HL-60 (cell line): ENCODE data around the gene NRAP.

Source experiments
- DNase-seq, 2 experiments: peaks; one replicate each; pipeline ENCODE4 v3.0.0-alpha.2; 2010 to 2020; ENCODE audit warnings: low read depth in 1 of 2, low spot score in 1 of 2
- H3K27ac ChIP-seq: fragments of 250-450 bp; sonication (Bioruptor Pico); replicated peaks from 2 replicates; pipeline ENCODE4 v1.5.1; 2020; ENCODE audit warnings: mild to moderate bottlenecking, moderate library complexity
- H3K27me3 ChIP-seq: fragments of 250-450 bp; sonication (Bioruptor Pico); 2 replicates; pipeline ENCODE4 v1.5.1; 2021; ENCODE audit warnings: mild to moderate bottlenecking, moderate library complexity; ENCODE audit not compliant: insufficient read depth, poor library complexity, severe bottlenecking
- H3K4me3 ChIP-seq: replicated peaks from 2 replicates; pipeline ENCODE4 v1.5.1; 2011; ENCODE audit warnings: mild to moderate bottlenecking, control low read depth, low read length; ENCODE audit not compliant: insufficient read depth
- GABPA ChIP-seq: IDR thresholded peaks from 2 replicates; pipeline ENCODE4 v1.6.1; 2012; ENCODE audit warnings: low read depth
- POLR2AphosphoS5 ChIP-seq: IDR thresholded peaks from 2 replicates; pipeline ENCODE4 v1.6.1; 2012; ENCODE audit warnings: low read depth
- SPI1 ChIP-seq: IDR thresholded peaks from 2 replicates; pipeline ENCODE4 v1.6.1; 2012; ENCODE audit warnings: low read depth, mild to moderate bottlenecking, borderline replicate concordance
- TF ChIP-seq, protein P1 (sequence below): IDR thresholded peaks from 2 replicates; pipeline ENCODE4 v1.6.1; 2012; ENCODE audit warnings: low read depth; ENCODE audit not compliant: insufficient replicate concordance
- TF ChIP-seq, protein P2 (sequence below): IDR thresholded peaks from one replicate; pipeline ENCODE4 v1.5.1; 2011; ENCODE audit warnings: low read length, control low read depth, inconsistent platforms; ENCODE audit not compliant: insufficient read depth

NRAP gene

DNA sequence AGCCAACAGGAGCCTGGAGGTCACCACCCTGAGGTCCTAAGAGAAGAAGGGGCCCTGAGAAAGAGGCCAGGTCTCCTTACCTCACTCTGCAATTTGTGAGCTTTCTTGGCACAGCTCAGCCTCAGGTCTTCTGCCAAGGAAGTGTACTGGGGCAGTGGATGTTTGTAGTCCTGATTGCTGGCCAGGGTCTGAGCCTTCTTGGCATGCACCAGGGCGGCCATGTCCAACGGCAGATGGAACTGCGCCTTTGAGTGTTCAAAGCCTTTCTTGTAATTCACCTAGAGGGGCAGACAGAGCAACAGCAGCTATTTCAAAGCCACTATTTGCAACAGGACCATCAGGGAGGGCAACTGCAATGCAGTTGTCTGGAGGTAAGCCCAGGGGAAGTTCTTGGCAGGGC lies 51.7 kb downstream of the NRAP start:
- no peak for DNase-seq
- peaks cover 3% of the 10 kb centered on the region for H3K27me3 ChIP-seq

DNA sequence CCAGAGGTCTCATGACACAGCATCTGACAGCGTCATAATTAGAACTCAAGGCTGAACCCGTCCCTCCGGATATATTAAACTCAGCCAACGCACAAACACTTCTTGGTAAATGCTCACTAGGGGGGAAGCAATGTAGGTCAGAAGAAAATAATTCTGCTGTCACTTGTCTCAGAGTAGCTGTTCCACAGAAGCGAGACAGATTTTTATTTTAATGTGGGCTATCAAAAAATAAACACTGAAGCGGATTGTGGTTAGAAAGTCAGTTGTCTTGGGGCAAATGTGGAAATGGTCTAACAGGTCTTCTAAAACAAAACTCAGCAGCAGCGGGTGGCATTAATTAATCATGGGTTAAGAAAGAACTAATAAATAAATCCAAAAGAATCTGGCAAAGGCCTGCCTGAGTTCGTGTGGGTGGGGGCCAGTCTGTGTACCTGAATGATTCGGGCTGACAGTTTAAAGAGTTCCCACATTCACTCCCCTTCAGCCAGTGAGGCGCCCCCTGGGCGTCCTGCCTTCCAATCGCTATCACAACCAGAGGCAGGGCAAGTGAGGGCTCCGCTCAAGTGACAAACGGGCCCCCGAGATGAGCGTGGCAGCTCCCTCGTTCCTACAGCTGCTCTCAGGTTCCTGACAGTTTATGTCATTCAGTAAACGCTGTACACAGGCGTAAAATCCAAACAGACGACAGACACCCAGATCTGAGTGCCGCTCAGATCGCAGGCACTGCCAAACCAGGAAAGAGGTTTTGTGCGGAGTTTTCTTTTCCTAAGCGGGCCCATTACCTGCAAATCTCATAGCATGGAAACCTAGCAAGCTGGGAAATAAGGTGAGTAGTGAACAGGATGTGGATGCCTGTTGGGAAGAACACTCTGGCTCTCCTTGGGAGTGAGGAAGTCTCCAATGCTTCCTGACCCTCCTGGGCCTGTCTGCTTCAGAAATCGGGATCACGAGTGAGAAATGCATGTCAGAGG lies 52.9 kb downstream of the NRAP start:
- DNase-seq, result no peak
- H3K27me3 ChIP-seq, result no peaks in the 10 kb centered on the region
- TF ChIP-seq GABPA, result no peak
- TF ChIP-seq, protein P1, sequence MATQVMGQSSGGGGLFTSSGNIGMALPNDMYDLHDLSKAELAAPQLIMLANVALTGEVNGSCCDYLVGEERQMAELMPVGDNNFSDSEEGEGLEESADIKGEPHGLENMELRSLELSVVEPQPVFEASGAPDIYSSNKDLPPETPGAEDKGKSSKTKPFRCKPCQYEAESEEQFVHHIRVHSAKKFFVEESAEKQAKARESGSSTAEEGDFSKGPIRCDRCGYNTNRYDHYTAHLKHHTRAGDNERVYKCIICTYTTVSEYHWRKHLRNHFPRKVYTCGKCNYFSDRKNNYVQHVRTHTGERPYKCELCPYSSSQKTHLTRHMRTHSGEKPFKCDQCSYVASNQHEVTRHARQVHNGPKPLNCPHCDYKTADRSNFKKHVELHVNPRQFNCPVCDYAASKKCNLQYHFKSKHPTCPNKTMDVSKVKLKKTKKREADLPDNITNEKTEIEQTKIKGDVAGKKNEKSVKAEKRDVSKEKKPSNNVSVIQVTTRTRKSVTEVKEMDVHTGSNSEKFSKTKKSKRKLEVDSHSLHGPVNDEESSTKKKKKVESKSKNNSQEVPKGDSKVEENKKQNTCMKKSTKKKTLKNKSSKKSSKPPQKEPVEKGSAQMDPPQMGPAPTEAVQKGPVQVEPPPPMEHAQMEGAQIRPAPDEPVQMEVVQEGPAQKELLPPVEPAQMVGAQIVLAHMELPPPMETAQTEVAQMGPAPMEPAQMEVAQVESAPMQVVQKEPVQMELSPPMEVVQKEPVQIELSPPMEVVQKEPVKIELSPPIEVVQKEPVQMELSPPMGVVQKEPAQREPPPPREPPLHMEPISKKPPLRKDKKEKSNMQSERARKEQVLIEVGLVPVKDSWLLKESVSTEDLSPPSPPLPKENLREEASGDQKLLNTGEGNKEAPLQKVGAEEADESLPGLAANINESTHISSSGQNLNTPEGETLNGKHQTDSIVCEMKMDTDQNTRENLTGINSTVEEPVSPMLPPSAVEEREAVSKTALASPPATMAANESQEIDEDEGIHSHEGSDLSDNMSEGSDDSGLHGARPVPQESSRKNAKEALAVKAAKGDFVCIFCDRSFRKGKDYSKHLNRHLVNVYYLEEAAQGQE, result no peak
- TF ChIP-seq, protein P2, sequence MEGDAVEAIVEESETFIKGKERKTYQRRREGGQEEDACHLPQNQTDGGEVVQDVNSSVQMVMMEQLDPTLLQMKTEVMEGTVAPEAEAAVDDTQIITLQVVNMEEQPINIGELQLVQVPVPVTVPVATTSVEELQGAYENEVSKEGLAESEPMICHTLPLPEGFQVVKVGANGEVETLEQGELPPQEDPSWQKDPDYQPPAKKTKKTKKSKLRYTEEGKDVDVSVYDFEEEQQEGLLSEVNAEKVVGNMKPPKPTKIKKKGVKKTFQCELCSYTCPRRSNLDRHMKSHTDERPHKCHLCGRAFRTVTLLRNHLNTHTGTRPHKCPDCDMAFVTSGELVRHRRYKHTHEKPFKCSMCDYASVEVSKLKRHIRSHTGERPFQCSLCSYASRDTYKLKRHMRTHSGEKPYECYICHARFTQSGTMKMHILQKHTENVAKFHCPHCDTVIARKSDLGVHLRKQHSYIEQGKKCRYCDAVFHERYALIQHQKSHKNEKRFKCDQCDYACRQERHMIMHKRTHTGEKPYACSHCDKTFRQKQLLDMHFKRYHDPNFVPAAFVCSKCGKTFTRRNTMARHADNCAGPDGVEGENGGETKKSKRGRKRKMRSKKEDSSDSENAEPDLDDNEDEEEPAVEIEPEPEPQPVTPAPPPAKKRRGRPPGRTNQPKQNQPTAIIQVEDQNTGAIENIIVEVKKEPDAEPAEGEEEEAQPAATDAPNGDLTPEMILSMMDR, result no peak
- no peak for TF ChIP-seq POLR2AphosphoS5
- TF ChIP-seq SPI1, result no peak

More for the DNA sequence above, 51.7 kb downstream of the NRAP start:
- no peak overlapping the region for H3K4me3 ChIP-seq
- no peak overlapping the region for H3K27ac ChIP-seq
- TF ChIP-seq POLR2AphosphoS5, result no peak
- TF ChIP-seq SPI1, result no peak
- TF ChIP-seq, protein P2, result no peak
- TF ChIP-seq GABPA, result no peak
- TF ChIP-seq, protein P1, result no peak

DNA sequence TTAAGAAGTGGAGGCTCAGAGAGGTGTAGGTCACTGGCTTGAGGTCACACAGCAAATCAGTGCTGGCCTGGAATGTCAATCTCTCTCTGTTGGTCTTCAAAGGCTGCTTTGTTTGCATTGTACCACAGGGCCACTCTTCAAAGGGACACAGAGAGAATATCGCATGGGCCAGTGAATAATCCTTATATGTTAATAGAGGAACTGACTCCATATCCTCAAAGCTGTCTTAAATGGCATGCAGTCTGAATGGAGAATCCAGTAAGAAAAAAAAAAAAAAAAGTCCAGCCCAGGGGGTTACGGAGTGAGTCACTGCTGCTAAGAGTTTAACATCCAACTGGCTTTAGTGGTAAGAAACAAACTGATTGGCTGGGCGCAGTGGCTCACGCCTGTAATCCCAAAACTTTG lies 54.1 kb downstream of the NRAP start:
- TF ChIP-seq SPI1, result no peak
- TF ChIP-seq POLR2AphosphoS5, result no peak
- TF ChIP-seq, protein P1, result no peak
- TF ChIP-seq, protein P2, result no peak
- no peak for TF ChIP-seq GABPA
- Histone ChIP-seq H3K27ac (no peak overlapping the region), H3K4me3 (no peak overlapping the region), H3K27me3 (no peaks in the 10 kb centered on the region)
- DNase-seq, result no peak

More for the DNA sequence above, 52.9 kb downstream of the NRAP start:
- no peak overlapping the region for H3K27ac ChIP-seq
- no peak overlapping the region for H3K4me3 ChIP-seq
